ENCODE measurements around the gene FGGY.
"Not testable (repeated sequence)": the region's sequence is repeated elsewhere in the genome, so short reads cannot be mapped to it uniquely, and the experiment has no call there.

FGGY gene

GRCh38 chr1:59350521-59350920, 53.6 kb downstream of the FGGY start:
- no peak for DNase-seq (ENCODE audit: low read depth in 2 of 2)

GRCh38 chr1:59352065-59352464, 55.2 kb downstream of the FGGY start:
- no peak for DNase-seq (ENCODE audit: low read depth in 2 of 2)

DNA sequence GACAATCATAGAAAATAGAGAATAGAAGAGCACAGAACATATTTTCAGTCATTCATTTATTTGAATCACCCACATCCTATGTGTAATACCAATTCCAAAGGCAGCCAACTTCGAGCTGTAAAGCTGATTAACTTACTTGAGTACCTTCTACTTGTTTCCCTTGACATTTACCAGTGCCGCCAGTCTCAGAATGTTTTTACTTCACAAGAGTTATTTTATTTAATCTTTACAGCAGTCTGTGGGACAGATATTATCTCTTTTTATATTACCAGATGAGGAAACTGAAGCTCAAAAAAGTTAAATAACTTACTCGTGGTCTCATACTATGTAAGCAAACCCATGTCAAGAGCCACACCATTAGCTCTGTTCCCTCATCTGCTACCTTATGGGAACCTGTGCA, 56.6 kb downstream of the FGGY start:
- DNase-seq (ENCODE audit: low read depth in 2 of 2) = no peak

GRCh38 chr1:59354239-59354638, 57.3 kb downstream of the FGGY start:
- DNase-seq (ENCODE audit: low read depth in 2 of 2) = not testable (repeated sequence)

- no peak for DNase-seq (ENCODE audit: low read depth in 2 of 2)
Measured at GRCh38 chr1:59354709-59355337, 57.9 kb downstream of the FGGY start.

DNA sequence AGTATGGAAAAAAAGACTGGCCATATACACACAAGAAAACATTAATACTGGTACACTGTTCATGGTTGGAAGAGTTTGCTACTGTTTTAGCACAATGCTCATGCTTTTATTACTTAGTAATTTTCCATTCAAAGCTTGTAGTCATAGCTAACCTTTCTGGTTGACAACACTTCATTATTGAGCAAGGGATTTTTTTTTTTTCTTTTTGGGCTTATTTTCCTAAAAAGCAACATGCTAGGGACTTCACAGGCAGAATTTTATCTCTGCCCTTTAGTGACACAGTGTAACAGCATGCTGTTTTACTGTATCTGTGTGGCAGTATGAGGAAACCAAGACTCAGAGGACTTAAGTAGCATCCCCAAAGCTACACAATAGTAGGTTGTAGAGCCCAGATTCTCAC, 58.5 kb downstream of the FGGY start:
- DNase-seq (ENCODE audit: low read depth in 2 of 2) = no peak

DNA sequence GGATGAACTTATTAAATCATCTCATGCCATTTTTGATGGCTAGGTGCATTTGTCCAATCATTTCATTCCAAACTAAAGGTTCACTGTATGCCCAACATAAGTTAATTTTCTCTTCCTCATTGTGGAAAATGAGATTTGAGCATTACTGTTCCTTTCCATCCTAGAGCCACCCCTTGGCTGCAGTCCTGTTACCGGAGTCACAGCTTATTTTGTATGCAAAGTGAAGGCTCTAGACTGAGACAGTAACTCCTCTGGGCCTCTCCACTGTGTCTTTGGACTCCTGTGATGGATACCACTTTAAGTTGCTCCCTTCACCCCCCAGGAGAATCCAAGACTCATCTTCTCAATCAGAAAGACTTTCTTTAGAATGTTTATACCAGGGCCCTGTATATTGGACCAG, 59.7 kb downstream of the FGGY start:
- no peak for DNase-seq (ENCODE audit: low read depth in 2 of 2)

DNA sequence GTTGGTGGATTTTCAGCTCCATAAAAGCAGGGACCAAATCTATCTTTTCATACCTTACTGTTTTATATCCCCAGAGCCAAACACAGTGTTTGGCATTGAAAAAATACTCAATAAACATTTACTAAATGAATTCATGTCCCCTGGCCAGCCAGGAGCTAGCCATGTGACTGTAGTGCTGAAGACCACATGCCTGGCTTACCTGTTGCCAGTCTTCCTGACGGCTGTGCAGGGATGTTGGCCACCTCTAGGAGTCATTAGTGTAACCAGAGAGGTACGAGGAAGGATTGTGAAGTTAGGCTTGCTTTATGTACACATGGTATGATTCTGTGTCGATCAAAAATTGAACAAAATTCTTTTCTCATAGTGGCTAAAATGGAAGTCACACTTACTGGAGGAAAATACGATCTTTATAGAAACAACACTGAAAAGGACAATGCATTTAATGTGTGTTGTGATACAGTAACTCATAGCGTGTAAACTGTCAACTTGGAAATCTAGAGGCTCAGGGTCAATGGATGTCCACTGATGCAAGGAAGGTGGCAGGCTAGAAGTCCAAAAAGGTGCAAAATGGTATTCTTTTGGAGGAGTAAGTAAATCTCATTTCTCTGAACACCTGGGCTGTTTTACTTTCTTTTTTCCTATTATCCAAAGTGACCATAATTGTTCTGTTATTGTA, 60.9 kb downstream of the FGGY start:
- DNase-seq (ENCODE audit: low read depth in 2 of 2) = no peak

- no peak for DNase-seq (ENCODE audit: low read depth in 2 of 2)
Measured at GRCh38 chr1:59359325-59359724, 62.4 kb downstream of the FGGY start.

DNA sequence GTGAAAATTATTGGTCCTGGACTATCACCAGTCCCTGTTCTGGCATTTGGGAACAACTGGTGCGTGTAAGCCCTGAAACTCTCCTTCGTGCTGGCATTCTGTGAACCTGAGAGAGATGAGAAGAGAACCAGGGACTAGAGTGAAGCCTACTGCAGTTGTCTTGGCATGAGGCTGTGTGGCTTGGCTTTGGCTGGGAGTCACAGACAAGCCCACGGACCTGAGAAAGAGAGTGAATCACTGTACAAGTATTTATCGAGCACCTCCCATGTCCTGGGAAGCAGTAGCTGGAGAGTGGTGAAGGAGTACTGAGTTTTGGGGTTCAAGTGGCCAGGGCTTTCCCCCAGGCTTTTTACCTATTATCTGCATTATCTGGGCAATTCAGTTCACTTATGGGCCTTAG, 63.3 kb downstream of the FGGY start:
- no peak for DNase-seq (ENCODE audit: low read depth in 2 of 2)

DNA sequence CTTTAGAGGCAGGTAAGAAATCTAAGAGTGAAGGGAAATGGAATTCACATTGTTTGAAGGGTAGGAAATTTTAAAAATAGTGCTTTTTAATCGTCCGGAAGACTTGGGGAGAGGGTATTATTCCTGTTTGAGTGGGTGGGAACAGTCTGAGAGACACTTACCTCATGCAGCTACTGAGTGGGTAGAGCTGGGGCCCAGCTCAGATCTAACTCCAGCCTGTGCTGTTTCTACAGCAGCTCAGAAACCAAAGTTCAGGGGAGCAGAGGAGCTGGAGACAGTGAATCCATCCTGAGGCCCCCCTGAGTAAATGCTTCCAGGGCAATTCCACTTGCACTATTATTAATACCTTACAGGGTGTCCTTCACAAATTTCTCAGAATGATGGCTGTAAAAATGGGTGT, 63.8 kb downstream of the FGGY start:
- DNase-seq (ENCODE audit: low read depth in 2 of 2) = no peak

DNA sequence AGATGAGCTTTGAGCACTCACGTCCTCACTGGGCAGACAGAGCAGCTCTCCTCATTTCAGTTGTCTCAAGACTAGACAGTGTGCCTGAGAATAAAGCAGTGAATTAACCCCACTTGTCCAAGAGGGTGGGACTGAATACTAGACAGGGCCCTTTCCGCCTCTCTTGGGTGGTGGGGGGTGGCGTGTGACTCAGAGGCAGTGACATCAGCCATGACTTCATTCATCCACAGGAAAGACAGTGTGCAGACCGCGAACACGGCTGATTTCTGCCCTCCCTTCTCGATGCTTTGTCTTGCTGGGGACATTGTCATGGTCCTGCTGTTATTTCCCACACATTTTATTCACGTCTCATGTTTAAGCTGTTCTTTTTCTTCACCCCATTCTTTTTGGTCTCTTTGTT, 64.9 kb downstream of the FGGY start:
- DNase-seq (ENCODE audit: low read depth in 2 of 2) = no peak

DNA sequence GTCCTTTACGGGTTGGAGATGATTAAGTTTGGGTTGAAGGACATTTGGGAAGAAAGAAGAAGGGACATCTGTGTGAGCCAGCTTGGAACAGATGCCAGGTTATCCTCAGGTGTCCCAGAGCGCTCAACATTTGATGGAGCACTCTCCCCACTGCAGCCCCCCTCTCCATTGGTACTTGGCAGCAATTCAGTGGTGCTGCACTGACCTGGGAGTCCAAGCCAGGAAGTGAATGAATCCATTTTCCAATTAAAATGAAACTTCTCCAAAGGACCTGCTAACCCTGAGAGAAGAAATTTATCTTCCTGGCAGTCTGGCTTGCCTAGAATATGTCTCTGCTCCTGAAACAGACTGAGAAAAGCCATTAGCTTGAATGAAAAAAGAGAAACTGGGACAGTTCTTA, 67.1 kb downstream of the FGGY start:
- no peak for DNase-seq (ENCODE audit: low read depth in 2 of 2)

- DNase-seq (ENCODE audit: low read depth in 2 of 2) = no peak
Measured at GRCh38 chr1:59366346-59366745, 69.5 kb downstream of the FGGY start.

DNA sequence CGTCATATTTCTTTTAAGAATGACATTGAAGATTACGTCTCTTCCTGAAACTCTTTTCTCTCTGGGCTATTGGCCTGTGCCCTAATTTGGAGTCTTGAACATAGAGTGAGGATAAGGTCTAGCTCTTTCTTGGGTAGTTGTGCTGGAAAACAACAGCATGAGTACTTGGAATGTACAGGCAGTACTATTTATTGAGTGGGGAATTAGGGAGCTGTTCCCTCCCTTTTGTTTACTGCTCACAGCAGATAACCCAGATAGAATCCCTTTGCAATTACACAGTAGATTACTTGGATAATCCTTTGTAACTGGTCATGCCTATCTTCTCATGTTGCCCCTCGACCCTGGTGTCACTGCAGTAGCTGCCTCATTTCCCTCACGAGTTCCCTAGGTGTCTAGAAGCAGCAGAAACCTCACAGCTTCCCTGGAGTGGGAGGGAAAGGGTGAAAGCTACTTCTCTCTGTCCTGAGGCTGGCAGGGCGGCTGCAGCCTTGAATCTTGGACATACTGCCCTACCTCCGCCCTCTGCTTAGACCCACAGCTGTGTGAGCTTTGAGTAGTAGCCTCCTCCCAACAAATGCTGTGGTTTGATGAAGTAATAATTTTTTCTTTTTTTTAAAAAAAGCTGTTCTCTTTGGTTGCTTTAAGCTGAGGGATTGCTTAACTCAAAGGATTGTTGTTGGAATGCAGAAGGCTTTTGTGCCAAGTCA, 70.6 kb downstream of the FGGY start:
- DNase-seq (ENCODE audit: low read depth in 2 of 2) = no peak

DNA sequence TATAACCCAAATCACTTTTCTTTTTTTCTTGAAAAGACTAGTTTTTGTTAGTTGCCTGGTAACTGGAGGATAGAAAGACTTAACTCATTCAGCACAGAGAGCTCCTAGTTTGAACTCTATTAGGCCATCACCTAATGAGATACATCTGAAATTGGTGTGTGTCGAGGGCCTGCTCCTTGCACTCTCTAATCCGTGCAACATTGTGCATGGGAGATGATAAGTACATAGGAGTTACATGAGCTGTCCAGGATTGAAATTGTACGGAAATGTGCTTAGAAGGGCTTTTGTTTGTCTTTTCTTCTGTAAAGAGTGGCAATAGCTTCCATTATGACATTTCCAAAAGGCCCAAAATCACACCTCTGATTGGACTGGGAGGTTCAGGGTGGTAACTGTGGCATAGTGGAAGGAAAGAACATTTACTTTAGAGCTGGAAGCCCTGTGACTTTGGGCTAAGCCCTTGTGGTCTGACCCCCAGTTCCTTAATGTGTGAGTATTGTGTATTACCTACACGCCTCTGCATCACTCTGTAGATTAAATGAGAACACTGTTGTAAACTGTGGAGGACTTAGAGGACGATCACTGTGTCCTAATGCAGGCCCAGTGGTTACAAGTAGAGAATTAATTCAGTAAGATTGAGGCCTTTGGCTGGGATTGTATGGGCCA, 71.2 kb downstream of the FGGY start:
- DNase-seq (ENCODE audit: low read depth in 2 of 2) = no peak

GRCh38 chr1:59375321-59376220, 78.7 kb downstream of the FGGY start:
- no peak for DNase-seq (ENCODE audit: low read depth in 2 of 2)

GRCh38 chr1:59377350-59377904, 80.5 kb downstream of the FGGY start:
- DNase-seq (ENCODE audit: low read depth in 2 of 2) = no peak

DNA sequence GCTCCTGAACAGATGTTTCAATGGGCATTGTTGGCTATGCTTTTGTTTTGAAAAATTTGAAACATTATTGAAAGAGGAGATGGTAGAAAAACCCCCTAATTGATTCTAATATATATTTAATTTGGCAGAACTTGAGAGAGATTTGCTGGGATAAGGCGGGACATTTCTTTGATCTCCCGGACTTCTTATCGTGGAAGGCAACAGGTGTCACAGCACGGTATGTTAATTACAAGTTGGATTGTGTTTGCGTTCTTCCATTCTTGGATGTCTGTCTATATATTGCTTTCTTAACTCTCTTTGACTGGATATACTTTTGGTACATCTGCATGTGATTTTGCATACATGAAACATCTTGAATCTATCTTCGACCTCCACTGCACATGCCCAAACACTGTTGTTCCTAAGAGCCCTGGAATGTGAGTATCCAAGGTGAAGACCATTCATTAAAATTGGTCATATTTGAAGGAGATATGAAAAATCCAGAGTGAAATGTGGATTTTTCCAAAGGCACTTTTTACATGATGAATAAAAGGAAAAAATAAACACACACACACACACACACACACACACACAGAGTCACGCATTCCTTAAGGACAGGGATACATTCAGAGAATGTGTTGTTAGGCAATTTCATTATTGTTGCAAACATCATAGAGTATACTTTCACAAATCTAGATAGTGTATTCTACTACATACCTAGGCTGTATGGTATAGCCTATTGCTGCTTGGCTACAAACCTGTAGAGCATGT, 81.9 kb downstream of the FGGY start:
- DNase-seq (ENCODE audit: low read depth in 2 of 2) = no peak

DNA sequence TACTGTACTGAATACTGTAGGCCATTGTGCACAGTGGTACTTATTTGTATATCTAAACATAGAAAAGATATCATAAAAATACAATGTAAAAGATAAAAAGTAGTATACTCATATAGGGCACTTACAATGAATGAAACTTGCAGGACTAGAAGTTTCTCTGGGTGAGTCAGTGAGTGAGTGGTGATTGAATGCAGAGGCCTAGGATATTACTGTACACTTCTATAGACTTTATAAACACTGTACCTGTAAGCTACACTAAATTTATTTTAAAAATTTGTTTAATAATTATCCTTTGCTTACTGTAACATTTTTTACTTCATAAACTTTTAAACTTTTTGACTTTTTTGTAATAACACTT, 82.5 kb downstream of the FGGY start:
- DNase-seq (ENCODE audit: low read depth in 2 of 2) = no peak

DNA sequence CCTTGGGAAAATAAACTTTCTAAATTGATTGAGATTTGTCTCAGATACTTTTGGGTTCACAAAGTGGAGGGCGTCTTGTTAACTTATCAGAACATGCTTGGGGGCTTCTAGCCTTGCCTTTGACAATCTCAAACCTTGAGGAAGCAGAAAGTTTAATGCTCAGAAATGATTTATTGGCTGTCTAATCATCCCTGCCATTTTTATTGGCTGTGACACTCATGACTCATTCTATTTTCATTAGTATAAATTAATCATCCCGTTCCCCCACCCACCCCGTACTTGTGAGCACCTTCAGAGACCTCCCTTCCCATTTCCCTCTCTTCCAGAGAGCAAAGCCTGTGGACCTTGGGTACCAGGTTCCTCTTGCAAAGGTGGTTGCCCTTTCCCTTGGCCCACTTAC, 87.1 kb downstream of the FGGY start:
- no peak for DNase-seq (ENCODE audit: low read depth in 2 of 2)

Measured in stimulated activated CD8-positive, alpha-beta memory T cell treated with anti-CD3 and anti-CD28 coated beads, Interleukin-15, amount 100 ng/mL, for 4 hours (primary cell).